K562 (cell line): ENCODE measurements around the gene IFI6. TPM values are rescaled to one million over a fixed set of nuclear protein-coding genes. Genes with fewer than 3 reads are reported as not detected.

Source experiments
- BDP1 ChIP-seq: IDR thresholded peaks from 3 replicates; pipeline ENCODE4 v1.6.1; 2011; ENCODE audit not compliant: insufficient read length, insufficient read depth
- BRD9 ChIP-seq: fragments of 450-650 bp; IDR thresholded peaks from 2 replicates; pipeline ENCODE4 v1.6.1; 2018; ENCODE audit warnings: low read depth; ENCODE audit not compliant: partially characterized antibody
- BRF1 ChIP-seq: IDR thresholded peaks from 3 replicates; pipeline ENCODE4 v1.6.1; 2011; ENCODE audit warnings: borderline replicate concordance, mild to moderate bottlenecking; ENCODE audit not compliant: insufficient read length; ENCODE audit errors: extremely low read depth
- GABPA ChIP-seq: fragments of 200-800 bp; sonication (Bioruptor generic); conservative IDR thresholded peaks from 2 replicates; pipeline ENCODE4 v1.6.1; 2016; ENCODE audit warnings: low read depth, missing genetic modification characterization, missing compliant biosample characterization
- PHF20 ChIP-seq: fragments of 450-650 bp; IDR thresholded peaks from 2 replicates; pipeline ENCODE4 v1.6.1; 2018; ENCODE audit not compliant: partially characterized antibody
- SP2 ChIP-seq: IDR thresholded peaks from 2 replicates; pipeline ENCODE4 v1.6.1; 2011; ENCODE audit warnings: mild to moderate bottlenecking, low read depth, low read length, moderate library complexity; ENCODE audit not compliant: poor library complexity, severe bottlenecking; ENCODE audit errors: extremely low read depth
- SREBF2 ChIP-seq: sonication (generic); formaldehyde crosslinking; IDR thresholded peaks from 2 replicates; pipeline ENCODE4 v1.4.0; 2020; ENCODE audit warnings: mild to moderate bottlenecking, missing genetic modification reagents
- TCF3 ChIP-seq: sonication (generic); formaldehyde crosslinking; IDR thresholded peaks from 2 replicates; pipeline ENCODE4 v1.4.0; 2020; ENCODE audit warnings: mild to moderate bottlenecking, missing genetic modification reagents
- TOE1 ChIP-seq, 2 experiments: fragments of 450-650 bp in 1 of 2; sonication (generic) in 1 of 2; formaldehyde crosslinking in 1 of 2; IDR thresholded peaks; 2 replicates each; pipeline versions ENCODE4 v1.7.1 to v1.8.0; 2016 to 2022; ENCODE audit warnings: borderline replicate concordance in 2 of 2, mild to moderate bottlenecking in 2 of 2, antibody characterized with exemption in 1 of 2, inconsistent platforms in 1 of 2, low read depth in 1 of 2, missing genetic modification reagents in 1 of 2, moderate library complexity in 1 of 2
- XRCC4 ChIP-seq: IDR thresholded peaks from one replicate; pipeline ENCODE4 v1.6.1; 2011; ENCODE audit not compliant: insufficient read depth, insufficient read length; ENCODE audit errors: extremely low read depth
- ZKSCAN3 ChIP-seq: fragments of 250-450 bp; sonication (Bioruptor Pico); IDR thresholded peaks from 2 replicates; pipeline ENCODE4 v1.4.0; 2020
- ZNF24 ChIP-seq: fragments of 450-650 bp; IDR thresholded peaks from 2 replicates; pipeline ENCODE4 v1.6.1; 2016
- ZNF311 ChIP-seq: fragments of 250-450 bp; sonication (Bioruptor Pico); IDR thresholded peaks from 2 replicates; pipeline ENCODE4 v1.4.0; 2020; ENCODE audit warnings: mild to moderate bottlenecking, moderate library complexity
- ZNF445 ChIP-seq: fragments of 250-450 bp; sonication (Bioruptor Pico); IDR thresholded peaks from 2 replicates; pipeline ENCODE4 v1.4.0; 2020; ENCODE audit warnings: low read depth, mild to moderate bottlenecking, moderate library complexity
- polyA plus RNA-seq, 8 experiments: library from polyadenylated mRNA; depleted of rRNA in 4 of 8; stranded (reverse) in 5 of 8; unstranded in 3 of 8; fragments of >200 nt; fragmentation: Nextera tagmentation in 2 of 8; fragmentation: Illumina TruSeq in 1 of 8; extraction: Ambion mirVana in 2 of 8; extraction: Trizol in 1 of 8; gene quantifications; 2 replicates each; pipeline versions ENCODE4 v1.2.1 to v1.2.3, GENCODE V29; 2011 to 2014; ENCODE audit warnings: inconsistent platforms in 1 of 8, missing spikeins in 1 of 8
- total RNA-seq, 7 experiments: library from RNA; depleted of rRNA in 6 of 7; stranded (reverse); fragments of >200 nt in 6 of 7; fragmentation: Illumina TruSeq in 2 of 7; extraction: Trizol in 2 of 7; gene quantifications; 2 replicates each; pipeline versions ENCODE4 v1.2.1 to v1.2.3, GENCODE V29; 2011 to 2021; ENCODE audit warnings: low replicate concordance in 1 of 7
- TF ChIP-seq, protein P1 (sequence below): sonication (generic); formaldehyde crosslinking; IDR thresholded peaks from 2 replicates; pipeline ENCODE4 v1.8.1; 2023; ENCODE audit warnings: mild to moderate bottlenecking, missing genetic modification reagents
- TF ChIP-seq, protein P2 (sequence below), 2 experiments: fragments of 450-650 bp in 1 of 2; sonication (generic) in 1 of 2; formaldehyde crosslinking in 1 of 2; IDR thresholded peaks; 2 replicates each; pipeline versions ENCODE4 v1.7.1 to v1.9.0; 2016 to 2022; ENCODE audit warnings: inconsistent platforms in 1 of 2, mild to moderate bottlenecking in 1 of 2, missing genetic modification reagents in 1 of 2

IFI6 gene
- total and polyA plus RNA-seq, 9 of the 15 experiments (the other 6 are each of a cell fraction or from before 2014, with no cell fraction given) = 0.17 to 4.5 (median 2.2) TPM

DNA sequence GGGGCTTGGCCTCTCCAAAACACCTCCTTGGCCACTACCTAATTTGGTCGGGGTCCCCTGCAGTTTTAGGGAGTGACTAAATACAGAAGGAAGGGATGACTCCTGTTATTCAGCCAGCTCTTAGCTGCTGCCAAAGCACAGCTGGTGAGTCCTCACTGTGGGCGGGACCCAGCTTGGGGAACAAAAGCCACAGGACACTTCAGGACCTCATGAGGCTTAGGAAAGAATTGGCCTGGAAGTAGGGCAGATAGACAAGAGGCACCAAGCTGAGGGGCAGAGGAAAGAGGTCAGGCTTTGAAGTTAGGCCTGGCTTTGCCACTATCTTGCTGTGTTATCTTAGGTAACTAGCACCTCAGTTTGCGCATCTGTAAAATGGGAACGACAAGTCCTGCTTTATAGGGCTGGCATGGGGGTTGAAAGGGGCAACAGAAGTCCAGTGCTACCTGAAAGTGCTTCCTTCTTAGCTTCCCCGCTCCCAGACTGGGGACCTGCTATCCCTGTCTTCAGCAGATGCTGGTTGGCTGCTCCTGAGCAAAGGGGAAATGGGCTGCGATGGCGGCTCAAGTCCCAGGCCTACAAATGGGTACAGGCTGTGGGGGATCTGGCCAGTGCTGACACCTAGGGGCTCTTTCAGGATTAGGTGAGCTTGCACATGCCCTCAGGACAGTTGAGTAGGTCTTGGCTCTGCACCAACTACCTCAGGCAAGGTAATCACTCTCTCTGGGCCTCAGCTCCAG, 15.7 kb downstream of the IFI6 start (continued):
- TF ChIP-seq BRF1 = no peak
- TF ChIP-seq XRCC4 = no peak
- no peak for TF ChIP-seq GABPA (tag)
- TF ChIP-seq SREBF2 (CRISPR knock-in tag) = no peak
- TF ChIP-seq PHF20 = peak; percentile 79
- TF ChIP-seq, protein P1, sequence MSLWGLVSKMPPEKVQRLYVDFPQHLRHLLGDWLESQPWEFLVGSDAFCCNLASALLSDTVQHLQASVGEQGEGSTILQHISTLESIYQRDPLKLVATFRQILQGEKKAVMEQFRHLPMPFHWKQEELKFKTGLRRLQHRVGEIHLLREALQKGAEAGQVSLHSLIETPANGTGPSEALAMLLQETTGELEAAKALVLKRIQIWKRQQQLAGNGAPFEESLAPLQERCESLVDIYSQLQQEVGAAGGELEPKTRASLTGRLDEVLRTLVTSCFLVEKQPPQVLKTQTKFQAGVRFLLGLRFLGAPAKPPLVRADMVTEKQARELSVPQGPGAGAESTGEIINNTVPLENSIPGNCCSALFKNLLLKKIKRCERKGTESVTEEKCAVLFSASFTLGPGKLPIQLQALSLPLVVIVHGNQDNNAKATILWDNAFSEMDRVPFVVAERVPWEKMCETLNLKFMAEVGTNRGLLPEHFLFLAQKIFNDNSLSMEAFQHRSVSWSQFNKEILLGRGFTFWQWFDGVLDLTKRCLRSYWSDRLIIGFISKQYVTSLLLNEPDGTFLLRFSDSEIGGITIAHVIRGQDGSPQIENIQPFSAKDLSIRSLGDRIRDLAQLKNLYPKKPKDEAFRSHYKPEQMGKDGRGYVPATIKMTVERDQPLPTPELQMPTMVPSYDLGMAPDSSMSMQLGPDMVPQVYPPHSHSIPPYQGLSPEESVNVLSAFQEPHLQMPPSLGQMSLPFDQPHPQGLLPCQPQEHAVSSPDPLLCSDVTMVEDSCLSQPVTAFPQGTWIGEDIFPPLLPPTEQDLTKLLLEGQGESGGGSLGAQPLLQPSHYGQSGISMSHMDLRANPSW = peak; percentile 90; the same call in 1 of the 2 replicates
- TF ChIP-seq ZNF24 = no peak
- TF ChIP-seq BDP1 = no peak
- no peak for TF ChIP-seq ZNF311 (CRISPR knock-in tag)
- no peak for TF ChIP-seq TOE1 (IDR thresholded peaks at IDR 0.05; ENCODE audit: borderline replicate concordance)
- no peak for TF ChIP-seq TOE1 (CRISPR knock-in tag; IDR thresholded peaks at IDR 0.05; ENCODE audit: borderline replicate concordance, low read depth)
- no peak for TF ChIP-seq SP2
- peak; percentile 35 for TF ChIP-seq BRD9
- no peak for TF ChIP-seq ZKSCAN3 (CRISPR knock-in tag)
- no peak for TF ChIP-seq ZNF445 (CRISPR knock-in tag)
- no peak for TF ChIP-seq TCF3 (CRISPR knock-in tag)
- TF ChIP-seq, protein P2, sequence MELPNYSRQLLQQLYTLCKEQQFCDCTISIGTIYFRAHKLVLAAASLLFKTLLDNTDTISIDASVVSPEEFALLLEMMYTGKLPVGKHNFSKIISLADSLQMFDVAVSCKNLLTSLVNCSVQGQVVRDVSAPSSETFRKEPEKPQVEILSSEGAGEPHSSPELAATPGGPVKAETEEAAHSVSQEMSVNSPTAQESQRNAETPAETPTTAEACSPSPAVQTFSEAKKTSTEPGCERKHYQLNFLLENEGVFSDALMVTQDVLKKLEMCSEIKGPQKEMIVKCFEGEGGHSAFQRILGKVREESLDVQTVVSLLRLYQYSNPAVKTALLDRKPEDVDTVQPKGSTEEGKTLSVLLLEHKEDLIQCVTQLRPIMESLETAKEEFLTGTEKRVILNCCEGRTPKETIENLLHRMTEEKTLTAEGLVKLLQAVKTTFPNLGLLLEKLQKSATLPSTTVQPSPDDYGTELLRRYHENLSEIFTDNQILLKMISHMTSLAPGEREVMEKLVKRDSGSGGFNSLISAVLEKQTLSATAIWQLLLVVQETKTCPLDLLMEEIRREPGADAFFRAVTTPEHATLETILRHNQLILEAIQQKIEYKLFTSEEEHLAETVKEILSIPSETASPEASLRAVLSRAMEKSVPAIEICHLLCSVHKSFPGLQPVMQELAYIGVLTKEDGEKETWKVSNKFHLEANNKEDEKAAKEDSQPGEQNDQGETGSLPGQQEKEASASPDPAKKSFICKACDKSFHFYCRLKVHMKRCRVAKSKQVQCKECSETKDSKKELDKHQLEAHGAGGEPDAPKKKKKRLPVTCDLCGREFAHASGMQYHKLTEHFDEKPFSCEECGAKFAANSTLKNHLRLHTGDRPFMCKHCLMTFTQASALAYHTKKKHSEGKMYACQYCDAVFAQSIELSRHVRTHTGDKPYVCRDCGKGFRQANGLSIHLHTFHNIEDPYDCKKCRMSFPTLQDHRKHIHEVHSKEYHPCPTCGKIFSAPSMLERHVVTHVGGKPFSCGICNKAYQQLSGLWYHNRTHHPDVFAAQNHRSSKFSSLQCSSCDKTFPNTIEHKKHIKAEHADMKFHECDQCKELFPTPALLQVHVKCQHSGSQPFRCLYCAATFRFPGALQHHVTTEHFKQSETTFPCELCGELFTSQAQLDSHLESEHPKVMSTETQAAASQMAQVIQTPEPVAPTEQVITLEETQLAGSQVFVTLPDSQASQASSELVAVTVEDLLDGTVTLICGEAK (IDR thresholded peaks at IDR 0.05) = no peak
- TF ChIP-seq, protein P2 (CRISPR knock-in tag; IDR thresholded peaks at IDR 0.05) = no peak
